CD4-positive, alpha-beta T cell treated with Interleukin-2 at 100 ng/mL for 4 hours (primary cell): ENCODE results near the gene SCAPER.
"Not testable (repeated sequence)": the region's sequence is repeated elsewhere in the genome, so short reads cannot be mapped to it uniquely, and the experiment has no call there.

Experiments used
- DNase-seq: peaks from one replicate; pipeline ENCODE4 v3.0.0-alpha.2; 2020; ENCODE audit warnings: low spot score

The SCAPER gene

GRCh38 chr15:76772776-76773175 lies 132.4 kb downstream of the SCAPER start:
- no peak for DNase-seq

- no peak for DNase-seq
Observed at GRCh38 chr15:76764004-76764403, 141.1 kb downstream of the SCAPER start.

GRCh38 chr15:76763554-76763953 lies 141.6 kb downstream of the SCAPER start:
- no peak for DNase-seq

- no peak for DNase-seq
Observed at GRCh38 chr15:76756381-76756780, 148.8 kb downstream of the SCAPER start.

GRCh38 chr15:76753771-76754170 lies 151.4 kb downstream of the SCAPER start:
- DNase-seq = no peak

GRCh38 chr15:76753131-76753530 lies 152.0 kb downstream of the SCAPER start:
- DNase-seq = no peak

GRCh38 chr15:76752549-76752948 lies 152.6 kb downstream of the SCAPER start:
- no peak for DNase-seq

- DNase-seq = no peak
Observed at GRCh38 chr15:76737573-76737972, 167.6 kb downstream of the SCAPER start.

- DNase-seq = not testable (repeated sequence)
Observed at GRCh38 chr15:76732321-76732720, 172.8 kb downstream of the SCAPER start.

- DNase-seq = no peak
Observed at GRCh38 chr15:76730262-76730661, 174.9 kb downstream of the SCAPER start.

- DNase-seq = no peak
Observed at GRCh38 chr15:76718863-76719262, 186.3 kb downstream of the SCAPER start.

GRCh38 chr15:76714950-76715349 lies 190.2 kb downstream of the SCAPER start:
- no peak for DNase-seq

- DNase-seq = no peak
Observed at GRCh38 chr15:76711351-76711827, 193.8 kb downstream of the SCAPER start.

GRCh38 chr15:76704032-76704431 lies 201.1 kb downstream of the SCAPER start:
- DNase-seq = not testable (repeated sequence)

GRCh38 chr15:76696840-76697239 lies 208.3 kb downstream of the SCAPER start:
- no peak for DNase-seq

GRCh38 chr15:76692546-76692945 lies 212.6 kb downstream of the SCAPER start:
- DNase-seq = not testable (repeated sequence)

GRCh38 chr15:76687592-76687991 lies 217.5 kb downstream of the SCAPER start:
- DNase-seq = not testable (repeated sequence)

GRCh38 chr15:76684002-76684401 lies 221.1 kb downstream of the SCAPER start:
- no peak for DNase-seq

GRCh38 chr15:76682833-76683232 lies 222.3 kb downstream of the SCAPER start:
- DNase-seq = no peak

GRCh38 chr15:76682259-76682658 lies 222.9 kb downstream of the SCAPER start:
- no peak for DNase-seq

GRCh38 chr15:76678766-76679165 lies 226.4 kb downstream of the SCAPER start:
- DNase-seq = no peak

- DNase-seq = no peak
Observed at GRCh38 chr15:76674883-76675282, 230.3 kb downstream of the SCAPER start.

- DNase-seq = no peak
Observed at GRCh38 chr15:76669521-76670207, 235.5 kb downstream of the SCAPER start.

- no peak for DNase-seq
Observed at GRCh38 chr15:76668900-76669299, 236.2 kb downstream of the SCAPER start.
